Dendritic cell treated with granulocyte-macrophage colony-stimulating factor and Interleukin-4, amounts not matched to agents 40 ng/mL and 50 ng/mL, for 4 days (primary cell): ENCODE data around the gene DNMBP.
"Not testable (repeated sequence)": the region's sequence is repeated elsewhere in the genome, so short reads cannot be mapped to it uniquely, and the experiment has no call there.

ENCODE experiments used
- H3K27ac Mint-ChIP-seq: one replicate; pipeline ENCODE4 v1.8.0; 2022; ENCODE audit warnings: mild to moderate bottlenecking, mixed read lengths
- H3K27me3 Mint-ChIP-seq: one replicate; pipeline ENCODE4 v1.8.0; 2022; ENCODE audit warnings: mild to moderate bottlenecking, mixed read lengths
- H3K36me3 Mint-ChIP-seq: one replicate; pipeline ENCODE4 v1.8.0; 2022; ENCODE audit warnings: low read depth, mixed read lengths
- H3K4me1 Mint-ChIP-seq: one replicate; pipeline ENCODE4 v1.8.0; 2022; ENCODE audit warnings: low read depth, mixed read lengths
- H3K4me3 Mint-ChIP-seq: one replicate; pipeline ENCODE4 v1.8.0; 2022; ENCODE audit warnings: mild to moderate bottlenecking, moderate library complexity, mixed read lengths
- H3K9me3 Mint-ChIP-seq: one replicate; pipeline ENCODE4 v1.8.0; 2022; ENCODE audit warnings: mixed read lengths
- intact Hi-C: fragments of 100-400 bp; cut with micrococcal nuclease; formaldehyde crosslinking; loops from one replicate; pipeline ENCODE4 v1.15.0; 2022

Gene DNMBP

GRCh38 chr10:99917963-99918825 is 91.6 kb downstream of the DNMBP start:
- peaks cover 8% of the 10 kb centered on the region for H3K36me3 Mint-ChIP-seq
- no peak overlapping the region for H3K27ac Mint-ChIP-seq
- intact Hi-C loops, result no loop called here
- no peaks in the 10 kb centered on the region for H3K9me3 Mint-ChIP-seq
- H3K27me3 Mint-ChIP-seq, result no peaks in the 10 kb centered on the region
- H3K4me1 Mint-ChIP-seq, result peaks cover 16% of the 10 kb centered on the region
- H3K4me3 Mint-ChIP-seq, result no peak overlapping the region

GRCh38 chr10:99916776-99917175 is 93.0 kb downstream of the DNMBP start:
- H3K36me3 Mint-ChIP-seq, result peaks cover 8% of the 10 kb centered on the region
- no peak overlapping the region for H3K4me3 Mint-ChIP-seq
- intact Hi-C loops, result no loop called here
- no peaks in the 10 kb centered on the region for H3K27me3 Mint-ChIP-seq
- H3K9me3 Mint-ChIP-seq, result no peaks in the 10 kb centered on the region
- H3K4me1 Mint-ChIP-seq, result peaks cover 8% of the 10 kb centered on the region
- H3K27ac Mint-ChIP-seq, result no peak overlapping the region

DNA sequence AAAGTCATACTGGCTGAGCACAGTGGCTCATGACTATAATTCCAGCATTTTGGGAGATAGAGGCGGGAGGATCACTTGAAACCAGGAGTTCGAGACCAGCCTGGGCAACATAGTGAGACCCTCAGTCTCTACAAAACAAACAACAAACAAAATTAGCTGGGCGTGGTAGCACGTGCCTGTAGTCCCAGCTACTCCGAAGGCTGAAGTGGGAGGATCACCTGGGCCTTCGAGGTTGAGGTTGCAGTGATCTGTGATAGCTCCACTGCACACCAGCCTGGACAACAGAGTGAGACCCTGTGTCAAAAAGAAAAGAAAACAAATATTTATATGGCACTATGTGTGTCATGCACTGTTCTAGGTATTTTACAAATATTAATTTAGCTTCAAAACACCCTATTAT is 94.3 kb downstream of the DNMBP start:
- H3K9me3 Mint-ChIP-seq, result no peaks in the 10 kb centered on the region
- intact Hi-C loops, result no loop called here
- no peaks in the 10 kb centered on the region for H3K27me3 Mint-ChIP-seq
- H3K36me3 Mint-ChIP-seq, result peaks cover 5% of the 10 kb centered on the region
- H3K27ac Mint-ChIP-seq, result no peak overlapping the region
- H3K4me1 Mint-ChIP-seq, result no peaks in the 10 kb centered on the region
- H3K4me3 Mint-ChIP-seq, result no peak overlapping the region

DNA sequence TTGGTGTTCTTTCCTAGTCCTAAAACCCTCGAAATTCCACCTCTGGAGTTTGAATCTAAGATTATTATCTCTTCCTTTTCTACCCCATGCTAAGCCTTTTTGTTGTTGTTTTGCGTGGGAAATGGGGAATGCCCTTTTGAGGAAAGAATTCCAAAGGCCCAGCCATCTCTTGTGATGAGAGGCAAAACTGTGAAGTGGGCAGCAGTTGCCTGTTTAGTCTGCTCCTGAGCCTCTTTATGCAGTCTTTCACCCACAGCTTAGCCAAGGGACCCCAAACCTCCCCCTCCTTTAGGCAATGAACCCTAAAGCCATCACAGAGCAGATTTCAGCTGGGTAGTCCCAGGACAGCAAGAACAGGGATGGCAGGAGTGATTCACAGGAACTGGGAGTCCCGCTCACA is 95.5 kb downstream of the DNMBP start:
- Mint-ChIP-seq H3K36me3 (peaks cover 8% of the 10 kb centered on the region), H3K27me3 (no peaks in the 10 kb centered on the region), H3K9me3 (no peaks in the 10 kb centered on the region), H3K4me3 (no peak overlapping the region), H3K27ac (no peak overlapping the region), H3K4me1 (no peaks in the 10 kb centered on the region)
- intact Hi-C loops, result no loop called here

DNA sequence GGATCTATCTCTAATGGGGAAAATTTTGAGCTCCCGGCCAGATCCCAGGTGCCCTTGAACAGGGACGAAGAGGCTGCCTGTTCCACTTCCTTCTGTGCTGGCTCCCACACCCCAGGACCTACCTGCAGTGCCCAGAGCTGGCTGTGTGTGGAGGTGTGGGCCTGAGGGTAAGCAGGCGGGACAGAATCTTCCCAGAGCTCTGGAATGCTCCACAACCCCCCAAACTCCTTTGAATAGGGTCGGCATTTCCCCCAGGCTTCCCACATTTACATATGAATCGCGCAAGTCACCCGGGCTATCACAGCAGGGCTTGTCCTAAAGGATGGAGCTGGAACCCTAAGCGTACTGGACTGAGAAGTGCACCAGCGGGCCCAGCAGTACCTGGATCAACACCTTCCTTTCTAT is 95.9 kb downstream of the DNMBP start:
- no peak overlapping the region for H3K27ac Mint-ChIP-seq
- intact Hi-C loops, result no loop called here

GRCh38 chr10:99912041-99912440 is 97.7 kb downstream of the DNMBP start:
- intact Hi-C loops, result no loop called here
- no peaks in the 10 kb centered on the region for H3K4me1 Mint-ChIP-seq
- H3K36me3 Mint-ChIP-seq, result peaks cover 27% of the 10 kb centered on the region
- no peak overlapping the region for H3K27ac Mint-ChIP-seq
- no peaks in the 10 kb centered on the region for H3K27me3 Mint-ChIP-seq
- no peaks in the 10 kb centered on the region for H3K9me3 Mint-ChIP-seq
- no peak overlapping the region for H3K4me3 Mint-ChIP-seq

More for the DNA sequence above, 95.9 kb downstream of the DNMBP start:
- no peaks in the 10 kb centered on the region for H3K4me1 Mint-ChIP-seq
- no peaks in the 10 kb centered on the region for H3K27me3 Mint-ChIP-seq
- no peak overlapping the region for H3K4me3 Mint-ChIP-seq
- no peaks in the 10 kb centered on the region for H3K9me3 Mint-ChIP-seq
- peaks cover 11% of the 10 kb centered on the region for H3K36me3 Mint-ChIP-seq

- intact Hi-C loops, result no loop called here
- no peaks in the 10 kb centered on the region for H3K9me3 Mint-ChIP-seq
- no peak overlapping the region for H3K27ac Mint-ChIP-seq
- no peaks in the 10 kb centered on the region for H3K4me1 Mint-ChIP-seq
- H3K27me3 Mint-ChIP-seq, result no peaks in the 10 kb centered on the region
- no peak overlapping the region for H3K4me3 Mint-ChIP-seq
- peaks cover 62% of the 10 kb centered on the region for H3K36me3 Mint-ChIP-seq
These were observed 101.2 kb downstream of the DNMBP start for GRCh38 chr10:99908512-99908911.

DNA sequence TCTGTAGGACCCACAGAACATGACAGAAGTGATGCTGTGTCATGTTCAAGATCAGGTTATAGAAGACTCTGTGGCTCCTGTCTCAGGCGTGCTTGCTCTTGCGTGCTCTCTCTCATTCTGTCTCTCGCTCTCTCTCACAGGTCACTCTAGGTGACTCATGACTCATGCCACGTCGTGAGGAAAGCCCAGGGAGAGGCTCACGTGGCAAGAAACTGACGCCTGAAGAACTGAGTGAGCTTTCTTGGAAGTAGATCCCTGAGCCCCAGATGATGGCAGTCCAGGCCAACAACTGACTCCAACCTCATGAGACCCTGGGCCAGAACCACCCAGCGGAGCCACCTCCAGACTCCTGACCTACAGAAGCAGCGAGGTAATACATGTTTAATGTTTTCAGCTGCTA is 103.3 kb downstream of the DNMBP start:
- H3K4me1 Mint-ChIP-seq, result no peaks in the 10 kb centered on the region
- H3K27me3 Mint-ChIP-seq, result no peaks in the 10 kb centered on the region
- no peak overlapping the region for H3K4me3 Mint-ChIP-seq
- peaks cover 73% of the 10 kb centered on the region for H3K36me3 Mint-ChIP-seq
- intact Hi-C loops, result no loop called here
- H3K27ac Mint-ChIP-seq, result no peak overlapping the region
- H3K9me3 Mint-ChIP-seq, result no peaks in the 10 kb centered on the region

DNA sequence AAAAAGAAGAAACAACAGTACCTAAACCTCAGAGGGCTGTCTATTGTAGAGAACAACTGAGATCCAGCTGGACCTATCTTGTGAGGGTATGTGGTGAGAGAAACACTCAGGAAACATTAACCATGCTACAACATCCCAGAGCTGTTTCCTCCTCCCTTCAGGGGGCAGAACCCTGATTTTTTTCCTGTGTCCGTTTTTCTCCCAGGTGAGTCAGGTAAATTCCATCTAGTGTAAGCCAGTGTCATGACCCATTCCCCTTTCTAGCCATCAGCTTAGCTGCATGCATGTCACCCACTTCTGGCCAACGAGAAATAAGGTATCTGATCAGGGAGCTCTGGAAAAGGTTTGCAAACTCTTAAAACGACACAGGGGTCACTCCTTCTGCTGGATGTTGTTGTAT is 103.8 kb downstream of the DNMBP start:
- Mint-ChIP-seq H3K9me3 (no peaks in the 10 kb centered on the region), H3K27ac (no peak overlapping the region), H3K27me3 (no peaks in the 10 kb centered on the region), H3K4me1 (no peaks in the 10 kb centered on the region), H3K4me3 (no peak overlapping the region), H3K36me3 (peaks cover 74% of the 10 kb centered on the region)
- intact Hi-C loops, result no loop called here

DNA sequence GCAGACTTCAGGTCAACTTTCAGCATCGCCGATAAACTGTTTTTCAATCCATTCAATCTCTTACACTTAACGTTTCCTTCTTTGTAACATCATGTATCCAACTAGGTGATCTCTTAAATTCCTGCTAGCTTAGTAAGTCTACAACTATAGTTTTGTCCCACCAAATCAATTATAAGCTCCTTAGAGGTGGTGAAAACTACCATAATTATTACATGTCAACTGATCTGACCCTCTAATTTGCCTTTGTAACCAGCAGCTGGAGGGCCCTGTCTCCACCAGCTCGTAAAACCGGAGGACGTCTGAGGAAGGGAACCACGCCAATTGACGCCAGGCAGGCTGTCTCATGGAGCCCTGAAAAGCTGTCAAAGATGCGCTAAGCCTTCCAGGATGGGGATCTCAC is 113.9 kb downstream of the DNMBP start:
- intact Hi-C loops, result no loop called here
- no peaks in the 10 kb centered on the region for H3K27me3 Mint-ChIP-seq
- H3K27ac Mint-ChIP-seq, result no peak overlapping the region
- H3K36me3 Mint-ChIP-seq, result peaks cover 72% of the 10 kb centered on the region
- H3K9me3 Mint-ChIP-seq, result no peaks in the 10 kb centered on the region
- H3K4me3 Mint-ChIP-seq, result no peak overlapping the region
- H3K4me1 Mint-ChIP-seq, result no peaks in the 10 kb centered on the region

- intact Hi-C loops, H3K4me3 Mint-ChIP-seq, H3K27me3 Mint-ChIP-seq, H3K9me3 Mint-ChIP-seq, H3K4me1 Mint-ChIP-seq, H3K27ac Mint-ChIP-seq: not testable (repeated sequence)
- peaks cover 72% of the 10 kb centered on the region for H3K36me3 Mint-ChIP-seq
These were observed 114.7 kb downstream of the DNMBP start for GRCh38 chr10:99895066-99895465.

DNA sequence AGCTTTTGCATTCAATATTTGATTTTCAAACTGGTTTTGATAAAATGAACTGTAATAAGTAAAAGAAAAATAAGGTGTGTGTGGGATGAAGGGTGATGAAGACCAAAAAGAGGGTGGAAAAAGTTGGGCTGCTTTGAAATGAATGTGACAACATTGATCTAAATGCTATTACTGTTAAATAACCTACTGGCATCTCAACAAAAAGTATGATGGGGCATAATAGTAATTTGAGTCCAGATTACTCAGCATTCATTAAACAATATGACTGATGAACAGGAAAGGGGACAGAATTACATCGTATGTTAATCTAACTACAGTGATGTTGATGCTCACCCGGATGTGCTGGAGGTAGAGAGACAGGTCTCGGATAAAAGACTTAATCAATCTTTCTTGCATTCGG is 115.1 kb downstream of the DNMBP start:
- no peaks in the 10 kb centered on the region for H3K9me3 Mint-ChIP-seq
- H3K4me3 Mint-ChIP-seq, result no peak overlapping the region

DNA sequence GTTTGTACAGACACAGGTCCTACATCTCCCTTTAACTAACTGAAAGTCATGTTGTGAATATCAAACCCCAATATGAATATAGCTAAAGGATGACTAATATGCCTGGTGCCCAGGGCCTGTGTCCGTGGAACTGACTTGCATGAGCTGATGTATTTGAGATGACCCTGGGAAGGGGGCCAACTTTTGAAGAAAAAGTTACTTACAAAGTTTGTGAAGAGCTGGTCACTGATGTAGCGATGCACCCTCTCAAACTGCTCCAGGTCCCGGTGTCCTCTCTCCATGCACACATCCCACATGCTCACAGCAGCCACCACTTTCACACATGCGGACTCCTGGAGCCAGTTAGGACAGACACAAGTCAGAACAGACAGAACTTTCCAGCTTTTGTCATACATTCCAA is 121.1 kb downstream of the DNMBP start:
- Mint-ChIP-seq H3K27ac (no peak overlapping the region), H3K36me3 (peaks cover 66% of the 10 kb centered on the region), H3K9me3 (no peaks in the 10 kb centered on the region), H3K27me3 (no peaks in the 10 kb centered on the region), H3K4me3 (no peak overlapping the region), H3K4me1 (no peaks in the 10 kb centered on the region)
- intact Hi-C loops, result no loop called here

More for the DNA sequence above, 115.1 kb downstream of the DNMBP start:
- Mint-ChIP-seq H3K36me3 (peaks cover 72% of the 10 kb centered on the region), H3K27ac (no peak overlapping the region), H3K27me3 (no peaks in the 10 kb centered on the region), H3K4me1 (no peaks in the 10 kb centered on the region)
- intact Hi-C loops, result no loop called here

- Mint-ChIP-seq H3K4me1 (no peaks in the 10 kb centered on the region), H3K36me3 (peaks cover 93% of the 10 kb centered on the region), H3K4me3 (no peak overlapping the region), H3K27me3 (no peaks in the 10 kb centered on the region), H3K27ac (no peak overlapping the region), H3K9me3 (no peaks in the 10 kb centered on the region)
- intact Hi-C loops, result no loop called here
These were observed 126.2 kb downstream of the DNMBP start for GRCh38 chr10:99883523-99883922.

DNA sequence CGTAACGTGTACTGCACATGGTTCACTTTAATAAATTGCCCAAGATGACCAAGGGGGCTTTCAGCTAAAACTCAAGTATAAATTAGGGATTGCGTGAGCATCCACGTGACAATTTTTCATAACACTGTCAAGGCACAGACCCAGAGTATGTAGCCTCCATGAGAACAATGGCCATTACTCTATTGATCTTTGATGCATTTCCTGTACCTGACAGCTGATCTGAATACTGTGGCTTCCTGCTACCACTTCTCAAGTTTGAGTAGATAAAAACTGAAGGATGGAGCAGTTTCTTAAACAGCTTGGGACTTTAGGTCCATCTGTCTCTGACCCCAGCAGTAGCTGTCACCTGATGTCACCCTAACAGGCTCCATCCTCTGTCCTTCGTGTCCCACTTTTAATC is 128.4 kb downstream of the DNMBP start:
- Mint-ChIP-seq H3K4me1 (no peaks in the 10 kb centered on the region), H3K4me3 (no peak overlapping the region), H3K36me3 (peaks cover 93% of the 10 kb centered on the region), H3K9me3 (no peaks in the 10 kb centered on the region), H3K27me3 (no peaks in the 10 kb centered on the region), H3K27ac (no peak overlapping the region)
- intact Hi-C loops, result no loop called here
